ENCODE results near the gene CCDC88C.
"Not testable (repeated sequence)": the region's sequence is repeated elsewhere in the genome, so short reads cannot be mapped to it uniquely, and the experiment has no call there.

Gene CCDC88C

GRCh38 chr14:91417120-91417982 is at the start of gene CCDC88C:
TSS of gene CCDC88C (minus strand) at chr14:91417820. CDS start at chr14:91417690, 130 bp downstream.
- no peak for DNase-seq

GRCh38 chr14:91466192-91466591 is 48.6 kb upstream of the CCDC88C start:
- no peak for DNase-seq

GRCh38 chr14:91464615-91465205 is 47.1 kb upstream of the CCDC88C start:
- no peak for DNase-seq

- no peak for DNase-seq
Observed at GRCh38 chr14:91458612-91459011, 41.0 kb upstream of the CCDC88C start.

- DNase-seq = no peak
Observed at GRCh38 chr14:91456283-91456682, 38.7 kb upstream of the CCDC88C start.

- no peak for DNase-seq
Observed at GRCh38 chr14:91454580-91454979, 37.0 kb upstream of the CCDC88C start.

GRCh38 chr14:91454155-91454554 is 36.5 kb upstream of the CCDC88C start:
- DNase-seq = no peak

GRCh38 chr14:91453744-91454143 is 36.1 kb upstream of the CCDC88C start:
- no peak for DNase-seq

GRCh38 chr14:91444335-91445020 is 26.9 kb upstream of the CCDC88C start:
- no peak for DNase-seq

GRCh38 chr14:91439345-91439744 is 21.7 kb upstream of the CCDC88C start:
- no peak for DNase-seq

GRCh38 chr14:91438845-91439244 is 21.2 kb upstream of the CCDC88C start:
- no peak for DNase-seq

- DNase-seq = not testable (repeated sequence)
Observed at GRCh38 chr14:91436266-91436665, 18.6 kb upstream of the CCDC88C start.

- DNase-seq = no peak
Observed at GRCh38 chr14:91429385-91429784, 11.8 kb upstream of the CCDC88C start.

GRCh38 chr14:91428931-91429330 is 11.3 kb upstream of the CCDC88C start:
- not testable (repeated sequence) for DNase-seq

GRCh38 chr14:91425531-91425944 is 7.9 kb upstream of the CCDC88C start:
- DNase-seq = not testable (repeated sequence)

GRCh38 chr14:91424813-91425530 is 7.4 kb upstream of the CCDC88C start:
- DNase-seq = no peak

GRCh38 chr14:91420686-91421085 is 3.1 kb upstream of the CCDC88C start:
- no peak for DNase-seq

GRCh38 chr14:91419451-91419850 is 1.8 kb upstream of the CCDC88C start:
- no peak for DNase-seq

- DNase-seq = no peak
Observed at GRCh38 chr14:91419044-91419397, 1.4 kb upstream of the CCDC88C start.

- peak; percentile 43 for DNase-seq
Observed at GRCh38 chr14:91418387-91419043, 895 bp upstream of the CCDC88C start.

GRCh38 chr14:91417983-91418386 is 365 bp upstream of the CCDC88C start:
- DNase-seq = no peak

- DNase-seq = no peak
Observed at GRCh38 chr14:91416744-91417119, 888 bp downstream of the CCDC88C start.
